Measurements from ENCODE around the gene DHX30. TPM values are rescaled to one million over a fixed set of nuclear protein-coding genes. Genes with fewer than 3 reads are reported as not detected.

DHX30 gene
- total and polyA plus RNA-seq, 9 of the 15 experiments (the other 6 are each of a cell fraction or from before 2014, with no cell fraction given), result 12.3 to 158 (median 79.0) TPM

DNA sequence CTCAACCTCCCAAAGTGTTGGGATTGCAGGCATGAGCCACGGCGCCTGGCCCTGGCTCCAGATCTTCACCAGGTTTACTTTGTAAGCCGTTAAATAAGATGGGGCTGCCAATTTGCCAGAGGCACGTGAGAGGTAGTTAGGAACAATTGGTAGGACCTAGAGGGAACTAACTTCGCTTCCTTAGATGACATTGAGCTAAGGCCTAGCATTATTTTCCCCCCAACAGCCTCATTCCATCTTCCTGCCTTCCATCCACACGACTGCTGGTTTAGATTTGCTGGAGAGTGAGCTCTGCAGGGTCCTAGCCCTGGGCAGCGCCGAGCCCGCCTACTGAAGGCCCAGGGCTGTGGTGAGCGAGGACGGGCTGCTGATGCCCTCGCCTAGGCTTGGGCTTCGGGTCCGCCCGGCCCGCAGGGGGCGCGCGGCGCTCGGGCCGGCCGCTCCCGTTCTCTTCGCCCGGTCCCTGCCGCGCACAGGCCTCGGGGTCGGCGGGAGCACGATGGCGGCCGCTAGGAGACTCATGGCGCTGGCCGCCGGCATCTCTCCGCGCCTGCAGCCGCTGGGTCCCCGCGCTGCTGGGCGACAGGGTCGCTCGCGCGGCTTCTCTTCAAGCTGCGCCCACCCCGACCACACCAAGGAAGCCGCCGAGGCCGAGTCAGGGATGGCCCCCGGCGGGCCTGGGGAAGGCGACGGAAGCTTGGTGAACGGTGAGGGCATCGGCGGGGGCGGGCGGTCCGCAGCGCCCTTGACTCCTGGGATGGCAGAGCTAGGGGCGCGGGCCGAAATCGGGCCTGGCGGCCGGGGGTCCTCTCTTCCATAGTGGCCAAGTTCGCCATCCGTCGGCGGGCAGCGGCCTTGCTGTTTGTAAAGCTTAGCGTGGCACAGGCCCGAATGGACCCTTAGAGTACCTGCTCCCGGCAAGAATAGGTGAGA is 21.9 kb downstream of the DHX30 start (continued):
- TF ChIP-seq XRCC4 (IDR thresholded peaks at IDR 0.05; ENCODE audit: extremely low read depth, insufficient read depth, insufficient read length) (no peak), MAZ (CRISPR knock-in tag; conservative IDR thresholded peaks at IDR 0.05 in 1 of 2, IDR thresholded peaks at IDR 0.05 in 1 of 2) (peak; percentile 71 to 86), BCOR (IDR thresholded peaks at IDR 0.05) (no peak), NUFIP1 (IDR thresholded peaks at IDR 0.05; ENCODE audit: partially characterized antibody) (no peak), ZNF830 (CRISPR knock-in tag; IDR thresholded peaks at IDR 0.05) (peak; percentile 5; the same call in 1 of the 2 replicates), POLR2H (tag; IDR thresholded peaks at IDR 0.05; ENCODE audit: low read depth) (peak; percentile 68), NR2F6 (CRISPR knock-in tag; IDR thresholded peaks at IDR 0.05) (no peak), ZBTB11 (CRISPR knock-in tag; IDR thresholded peaks at IDR 0.05) (peak in 1 of 3 experiments; percentile 68; a peak in 2 of 6 replicates), HIVEP1 (CRISPR knock-in tag; IDR thresholded peaks at IDR 0.05) (no peak), ATF4 (CRISPR knock-in tag; IDR thresholded peaks at IDR 0.05) (no peak), HMG20B (CRISPR knock-in tag; IDR thresholded peaks at IDR 0.05) (no peak), SIX5 (IDR thresholded peaks at IDR 0.05; ENCODE audit: borderline replicate concordance in 1 of 2, insufficient read depth in 1 of 2, low read depth in 1 of 2, low read length in 2 of 2) (peak; percentile 26 to 36; a peak in 2 of 4 replicates), TFAM (CRISPR knock-in tag; conservative IDR thresholded peaks at IDR 0.05) (no peak), ZNF282 (CRISPR knock-in tag; IDR thresholded peaks at IDR 0.05) (no peak; the same call in 1 of the 2 replicates), GATAD2B (IDR thresholded peaks at IDR 0.05; ENCODE audit: borderline replicate concordance) (peak; percentile 92; the same call in 1 of the 2 replicates), SUPT5H (IDR thresholded peaks at IDR 0.05) (peak; percentile 94), FOXJ2 (tag; IDR thresholded peaks at IDR 0.05) (no peak), ESRRB (CRISPR knock-in tag; IDR thresholded peaks at IDR 0.05; ENCODE audit: borderline replicate concordance) (no peak), ETV1 (tag; conservative IDR thresholded peaks at IDR 0.05; ENCODE audit: low read depth) (no peak), RBM17 (IDR thresholded peaks at IDR 0.05; ENCODE audit: borderline replicate concordance, low read depth, low read length) (no peak)
- TF ChIP-seq, protein P1, sequence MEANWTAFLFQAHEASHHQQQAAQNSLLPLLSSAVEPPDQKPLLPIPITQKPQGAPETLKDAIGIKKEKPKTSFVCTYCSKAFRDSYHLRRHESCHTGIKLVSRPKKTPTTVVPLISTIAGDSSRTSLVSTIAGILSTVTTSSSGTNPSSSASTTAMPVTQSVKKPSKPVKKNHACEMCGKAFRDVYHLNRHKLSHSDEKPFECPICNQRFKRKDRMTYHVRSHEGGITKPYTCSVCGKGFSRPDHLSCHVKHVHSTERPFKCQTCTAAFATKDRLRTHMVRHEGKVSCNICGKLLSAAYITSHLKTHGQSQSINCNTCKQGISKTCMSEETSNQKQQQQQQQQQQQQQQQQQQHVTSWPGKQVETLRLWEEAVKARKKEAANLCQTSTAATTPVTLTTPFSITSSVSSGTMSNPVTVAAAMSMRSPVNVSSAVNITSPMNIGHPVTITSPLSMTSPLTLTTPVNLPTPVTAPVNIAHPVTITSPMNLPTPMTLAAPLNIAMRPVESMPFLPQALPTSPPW (CRISPR knock-in tag; IDR thresholded peaks at IDR 0.05), result peak; percentile 55; the same call in 1 of the 2 replicates
